OCI-LY1 (cell line): ENCODE results near the gene MPP3.

Experiments
- EZH2 ChIP-seq: fragments of 200-600 bp; sonication (generic), shearing (Covaris generic); IDR thresholded peaks from 2 replicates; pipeline ENCODE4 v1.8.0; 2017; ENCODE audit warnings: borderline replicate concordance, mixed run types, mild to moderate bottlenecking, antibody characterized with exemption, low read length, moderate library complexity, mixed read lengths
- TF ChIP-seq, protein P1 (sequence below): fragments of 200-600 bp; sonication (generic), shearing (Covaris generic); IDR thresholded peaks from 2 replicates; pipeline ENCODE4 v1.5.1; 2017; ENCODE audit warnings: mild to moderate bottlenecking, antibody characterized with exemption, low read length, moderate library complexity, mixed read lengths

DNA sequence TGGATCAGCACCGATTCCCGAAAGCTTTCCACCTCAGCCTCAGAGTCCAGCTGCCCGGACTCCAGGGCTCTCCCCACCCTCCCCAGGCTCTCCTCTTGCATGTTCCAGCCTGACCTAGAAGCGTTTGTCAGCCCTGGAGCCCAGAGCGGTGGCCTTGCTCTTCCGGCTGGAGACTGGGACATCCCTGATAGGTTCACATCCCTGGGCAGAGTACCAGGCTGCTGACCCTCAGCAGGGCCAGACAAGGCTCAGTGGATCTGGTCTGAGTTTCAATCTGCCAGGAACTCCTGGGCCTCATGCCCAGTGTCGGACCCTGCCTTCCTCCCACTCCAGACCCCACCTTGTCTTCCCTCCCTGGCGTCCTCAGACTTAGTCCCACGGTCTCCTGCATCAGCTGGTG lies 29.0 kb upstream of the MPP3 start:
- TF ChIP-seq, protein P1, sequence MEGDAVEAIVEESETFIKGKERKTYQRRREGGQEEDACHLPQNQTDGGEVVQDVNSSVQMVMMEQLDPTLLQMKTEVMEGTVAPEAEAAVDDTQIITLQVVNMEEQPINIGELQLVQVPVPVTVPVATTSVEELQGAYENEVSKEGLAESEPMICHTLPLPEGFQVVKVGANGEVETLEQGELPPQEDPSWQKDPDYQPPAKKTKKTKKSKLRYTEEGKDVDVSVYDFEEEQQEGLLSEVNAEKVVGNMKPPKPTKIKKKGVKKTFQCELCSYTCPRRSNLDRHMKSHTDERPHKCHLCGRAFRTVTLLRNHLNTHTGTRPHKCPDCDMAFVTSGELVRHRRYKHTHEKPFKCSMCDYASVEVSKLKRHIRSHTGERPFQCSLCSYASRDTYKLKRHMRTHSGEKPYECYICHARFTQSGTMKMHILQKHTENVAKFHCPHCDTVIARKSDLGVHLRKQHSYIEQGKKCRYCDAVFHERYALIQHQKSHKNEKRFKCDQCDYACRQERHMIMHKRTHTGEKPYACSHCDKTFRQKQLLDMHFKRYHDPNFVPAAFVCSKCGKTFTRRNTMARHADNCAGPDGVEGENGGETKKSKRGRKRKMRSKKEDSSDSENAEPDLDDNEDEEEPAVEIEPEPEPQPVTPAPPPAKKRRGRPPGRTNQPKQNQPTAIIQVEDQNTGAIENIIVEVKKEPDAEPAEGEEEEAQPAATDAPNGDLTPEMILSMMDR, result no peak
- TF ChIP-seq EZH2, result no peak
